GM21786 (cell line): ENCODE measurements around the gene SPN.
"Not testable (repeated sequence)": the region's sequence is repeated elsewhere in the genome, so short reads cannot be mapped to it uniquely, and the experiment has no call there.

ENCODE experiments used
- ATAC-seq: cut with Tn5 transposase; IDR thresholded peaks from one replicate; pipeline ENCODE4 v1.9.1; 2021; ENCODE audit not compliant: unreplicated experiment

The SPN gene

DNA sequence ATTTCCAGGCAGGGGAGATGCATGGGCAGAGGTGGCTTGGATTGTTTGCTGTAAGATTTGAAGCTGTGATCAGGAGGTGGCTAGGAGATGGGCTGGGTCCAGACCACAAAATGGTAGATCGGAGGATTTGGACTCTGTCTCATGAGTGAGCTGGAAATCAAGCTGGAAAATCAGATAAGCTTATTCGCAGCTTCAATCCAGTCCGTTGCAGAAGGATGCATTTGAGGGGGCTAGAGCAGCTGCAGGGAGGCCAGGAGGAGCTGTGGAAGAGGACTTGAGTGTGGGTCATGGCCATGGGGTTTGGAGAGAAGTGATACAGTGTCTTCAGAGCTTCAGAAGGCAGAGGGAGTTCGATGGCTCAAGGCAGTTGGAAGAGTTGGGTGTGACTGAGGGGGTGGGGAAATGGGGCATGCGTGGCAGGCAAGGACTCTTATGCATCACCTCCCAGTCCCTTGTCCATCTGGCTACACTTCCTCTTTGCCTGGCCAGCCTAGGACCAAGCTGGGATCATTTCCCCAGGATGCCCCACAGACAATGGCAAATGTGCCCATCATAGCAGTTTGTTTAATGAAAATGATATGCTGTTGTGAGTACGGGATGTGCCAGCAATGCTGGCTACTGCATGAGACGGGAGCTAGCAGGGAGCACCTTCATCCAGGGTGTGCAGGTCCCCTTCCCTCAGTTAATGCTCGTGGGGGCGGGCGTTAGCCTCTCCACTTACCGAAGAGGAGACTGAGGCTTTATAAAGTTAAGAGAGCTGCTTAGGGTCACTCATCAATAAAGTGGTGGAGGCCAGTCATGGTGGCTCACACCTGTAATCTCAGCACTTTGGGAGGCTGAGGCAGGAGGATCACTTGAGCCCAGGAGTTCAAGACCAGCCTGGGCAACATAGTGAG, 36.5 kb downstream of the SPN start:
- no peak for ATAC-seq

- ATAC-seq = no peak
These were observed 37.4 kb downstream of the SPN start for GRCh38 chr16:29700253-29700987.

- ATAC-seq = no peak
These were observed 38.1 kb downstream of the SPN start for GRCh38 chr16:29701214-29701555.

GRCh38 chr16:29702269-29702668, 39.2 kb downstream of the SPN start:
- ATAC-seq = peak; percentile 25

DNA sequence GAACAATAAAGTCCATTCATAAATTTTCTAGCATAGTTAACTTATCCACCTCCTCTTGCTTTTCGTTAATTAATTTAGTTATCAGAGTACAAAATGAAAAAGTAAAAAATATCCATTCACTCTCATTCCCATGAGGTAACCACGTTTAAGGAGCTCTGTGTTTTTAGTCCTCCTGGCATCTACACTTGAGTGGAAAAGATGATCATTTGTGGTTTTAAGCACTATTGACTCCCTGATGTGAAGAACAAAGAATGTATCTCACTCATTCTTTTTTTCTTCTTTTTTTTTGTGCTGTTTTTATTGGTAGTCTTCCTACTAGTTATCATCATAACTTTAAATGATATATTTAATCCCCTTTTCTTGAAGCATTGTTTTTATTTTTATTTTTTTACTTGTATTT, 42.0 kb downstream of the SPN start:
- ATAC-seq = no peak

GRCh38 chr16:29707160-29707559, 44.1 kb downstream of the SPN start:
- ATAC-seq = not testable (repeated sequence)

GRCh38 chr16:29708917-29709600, 46.0 kb downstream of the SPN start:
- no peak for ATAC-seq

GRCh38 chr16:29709657-29710056, 46.6 kb downstream of the SPN start:
- not testable (repeated sequence) for ATAC-seq

GRCh38 chr16:29710227-29711219, 47.5 kb downstream of the SPN start:
- ATAC-seq = no peak

GRCh38 chr16:29712809-29713208, 49.8 kb downstream of the SPN start:
- no peak for ATAC-seq

- no peak for ATAC-seq
These were observed 51.3 kb downstream of the SPN start for GRCh38 chr16:29714396-29714795.

GRCh38 chr16:29714972-29715371, 51.9 kb downstream of the SPN start:
- ATAC-seq = no peak

- no peak for ATAC-seq
These were observed 54.1 kb downstream of the SPN start for GRCh38 chr16:29717113-29717512.

GRCh38 chr16:29719063-29719462, 56.0 kb downstream of the SPN start:
- ATAC-seq = no peak
